ENCODE measurements around the gene LIN9. TPM values are rescaled to one million over a fixed set of nuclear protein-coding genes. Genes with fewer than 3 reads are reported as not detected.

LIN9 gene
- total and polyA plus RNA-seq, 2 donors (not counting 3 experiments of a cell fraction or from before 2014, with no cell fraction given) = 2.5 to 7.6 TPM

- H2AFZ ChIP-seq (ENCODE audit: low read depth, low read length) = peak overlapping the region; percentile 48
- no peak overlapping the region for H3K27ac ChIP-seq (ENCODE audit: insufficient read depth, low read depth, low read length)
- dilution Hi-C loops (cut with MboI; ENCODE audit: extremely low pct_ligation_motif_present, low sequenced_read_pairs) = no loop called here
- ChIA-PET POLR2A (no interaction called here), CTCF (interaction anchor here (0.7 to 2.3 kb wide), 6 partner anchors 22 to 245 kb away, joined by 3 to 18 read pairs (median 8); partner anchors contain the start of gene PARP1)
- H3K79me2 ChIP-seq (ENCODE audit: control insufficient read depth, insufficient read depth, low read length) = peaks cover 36% of the 10 kb centered on the region
- H4K20me1 ChIP-seq (replicated peaks; ENCODE audit: control insufficient read depth, extremely low read depth, insufficient read depth, low read length) = no peaks in the 10 kb centered on the region
- FAIRE-seq = no peak
- peaks cover 2 to 4% of the 10 kb centered on the region in 2 experiments for H3K27me3 ChIP-seq (ENCODE audit: control insufficient read depth in 2 of 2, insufficient read depth in 2 of 2, low read length in 2 of 2)
- no peaks in the 10 kb centered on the region for H3K9me1 ChIP-seq (replicated peaks; ENCODE audit: control insufficient read depth, extremely low read depth, insufficient read depth, low read length)
- no peaks in the 10 kb centered on the region for H3K36me3 ChIP-seq (ENCODE audit: control insufficient read depth in 2 of 2, extremely low read depth in 1 of 2, insufficient read depth in 2 of 2, low read length in 2 of 2)
- H3K9ac ChIP-seq (replicated peaks; ENCODE audit: extremely low read depth, insufficient read depth, low read length) = no peak overlapping the region
- no TSS peak for BruUV-seq (replicated peaks)
- peaks cover 13% of the 10 kb centered on the region for H3K4me1 ChIP-seq (ENCODE audit: control insufficient read depth, extremely low read depth, insufficient read depth, low read length)
- no peak overlapping the region for H3K4me3 ChIP-seq (replicated peaks in 1 of 3; ENCODE audit: insufficient read depth in 1 of 3, low read depth in 1 of 3, low read length in 3 of 3)
- DNase-seq (ENCODE audit: low read depth, low spot score) = no peak
- no peaks in the 10 kb centered on the region for H3K9me3 ChIP-seq (replicated peaks; ENCODE audit: control insufficient read depth, insufficient read depth, low read length)
- peak overlapping the region; percentile 41 for H3K4me2 ChIP-seq (ENCODE audit: insufficient read depth, low read length)
- TF ChIP-seq POLR2A (IDR thresholded peaks at IDR 0.05; ENCODE audit: low read depth, low read length) (no peak), FOS (IDR thresholded peaks at IDR 0.05; ENCODE audit: borderline replicate concordance, insufficient read depth, low read length) (no peak), JUN (IDR thresholded peaks at IDR 0.05; ENCODE audit: borderline replicate concordance, insufficient read depth, insufficient read length, low read depth) (no peak), MAX (IDR thresholded peaks at IDR 0.05; ENCODE audit: insufficient read depth, insufficient read length) (no peak), POLR2AphosphoS5 (IDR thresholded peaks at IDR 0.05; ENCODE audit: insufficient read depth, low read depth, low read length) (no peak)
- intact Hi-C loops (cut with micrococcal nuclease) = no loop called here
These were observed 1.2 kb upstream of the LIN9 start for GRCh38 chr1:226310245-226310540.

DNA sequence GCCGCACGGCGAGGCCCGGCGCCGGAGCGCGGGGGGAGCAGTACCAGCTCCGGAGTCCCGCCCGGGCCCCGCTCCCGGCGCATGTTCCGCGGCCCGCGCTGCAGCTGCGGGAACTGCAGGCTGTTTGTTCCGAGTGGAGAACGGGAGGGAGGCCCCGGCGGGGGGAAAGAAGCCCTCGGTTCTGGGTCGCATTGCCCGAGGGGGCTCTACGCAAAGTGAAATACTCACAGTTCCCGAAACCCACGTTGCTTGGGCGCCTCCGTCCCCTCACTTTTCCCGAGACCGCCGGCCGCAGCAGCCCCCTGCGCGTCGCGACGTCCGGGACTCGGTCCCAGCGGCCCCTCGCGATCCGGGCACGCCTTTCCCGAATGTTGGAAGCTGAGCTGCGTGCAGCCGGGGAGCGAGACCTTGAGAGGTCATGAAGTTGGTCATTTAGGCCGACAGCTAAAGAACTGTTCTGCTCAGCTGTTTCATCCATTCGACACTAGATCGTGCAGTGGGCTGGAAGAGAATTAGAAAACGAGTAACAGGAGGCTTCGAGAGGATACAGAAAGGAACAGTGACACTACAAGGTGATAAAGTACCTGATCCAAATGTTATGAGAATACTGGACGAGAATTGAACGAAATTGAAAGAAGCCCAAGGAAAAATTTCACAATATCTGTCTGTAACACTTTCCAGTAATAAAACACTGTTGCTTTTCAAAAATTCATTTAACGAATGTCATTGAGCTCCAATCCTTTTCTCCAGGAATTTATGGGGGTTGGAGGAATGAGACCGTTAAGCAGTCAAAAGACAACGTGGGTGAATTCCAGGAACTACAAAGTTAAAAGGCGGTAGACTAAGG, 657 bp upstream of the LIN9 start:
- Histone ChIP-seq H3K9me1 (replicated peaks; ENCODE audit: control insufficient read depth, extremely low read depth, insufficient read depth, low read length) (no peaks in the 10 kb centered on the region), H3K4me3 (replicated peaks in 1 of 3; ENCODE audit: insufficient read depth in 1 of 3, low read depth in 1 of 3, low read length in 3 of 3) (peak overlapping the region; percentile 0 to 85 (median 81)), H3K4me2 (ENCODE audit: insufficient read depth, low read length) (peak overlapping the region; percentile 41), H3K9ac (replicated peaks; ENCODE audit: extremely low read depth, insufficient read depth, low read length) (peak overlapping the region; percentile 90), H3K36me3 (ENCODE audit: control insufficient read depth in 2 of 2, extremely low read depth in 1 of 2, insufficient read depth in 2 of 2, low read length in 2 of 2) (no peaks in the 10 kb centered on the region), H2AFZ (ENCODE audit: low read depth, low read length) (peak overlapping the region; percentile 48), H4K20me1 (replicated peaks; ENCODE audit: control insufficient read depth, extremely low read depth, insufficient read depth, low read length) (no peaks in the 10 kb centered on the region), H3K4me1 (ENCODE audit: control insufficient read depth, extremely low read depth, insufficient read depth, low read length) (peaks cover 13% of the 10 kb centered on the region), H3K79me2 (ENCODE audit: control insufficient read depth, insufficient read depth, low read length) (peaks cover 40% of the 10 kb centered on the region), H3K27me3 (ENCODE audit: control insufficient read depth in 2 of 2, insufficient read depth in 2 of 2, low read length in 2 of 2) (peaks cover 2 to 4% of the 10 kb centered on the region in 2 experiments), H3K27ac (ENCODE audit: insufficient read depth, low read depth, low read length) (peak overlapping the region; percentile 75), H3K9me3 (replicated peaks; ENCODE audit: control insufficient read depth, insufficient read depth, low read length) (no peaks in the 10 kb centered on the region)
- intact Hi-C loops (cut with micrococcal nuclease) (loop anchor here (1.0 to 2.0 kb wide), 3 partner anchors 23 to 123 kb away; partner anchors contain the start of genes ACBD3 and PARP1), dilution Hi-C loops (cut with MboI; ENCODE audit: extremely low pct_ligation_motif_present, low sequenced_read_pairs) (no loop called here)
- ChIA-PET CTCF (interaction anchor here (0.7 to 2.3 kb wide), 12 partner anchors 9 to 245 kb away, joined by 3 to 18 read pairs (median 4); partner anchors contain the start of gene PARP1), POLR2A (interaction anchor here (0.9 kb wide), 1 partner anchor 247 kb away, joined by 4 read pairs; the partner anchor contains the start of gene H3-3A)
- no TSS peak for BruUV-seq (replicated peaks)
- FAIRE-seq (peak; percentile 67), DNase-seq (ENCODE audit: low read depth, low spot score) (no peak)
- TF ChIP-seq POLR2A (IDR thresholded peaks at IDR 0.05; ENCODE audit: low read depth, low read length) = peak; percentile 46
- TF ChIP-seq GATA2 (IDR thresholded peaks at IDR 0.05; ENCODE audit: insufficient read depth, insufficient read length, low read depth, low read length) = no peak
- peak; percentile 15 for TF ChIP-seq FOS (IDR thresholded peaks at IDR 0.05; ENCODE audit: borderline replicate concordance, insufficient read depth, low read length)
- TF ChIP-seq MYC (IDR thresholded peaks at IDR 0.05; ENCODE audit: low read depth, low read length) = no peak
- TF ChIP-seq POLR2AphosphoS5 (IDR thresholded peaks at IDR 0.05; ENCODE audit: insufficient read depth, low read depth, low read length) = peak; percentile 50
- no peak for TF ChIP-seq EZH2 (IDR thresholded peaks at IDR 0.05; ENCODE audit: borderline replicate concordance, low read depth, low read length, severe bottlenecking)

Measured in endothelial cell of umbilical vein (primary cell).